Calu3 (cell line): ENCODE measurements around the gene GJD4. TPM values are rescaled to one million over a fixed set of nuclear protein-coding genes. Genes with fewer than 3 reads are reported as not detected.

Experiments
- BruUV-seq: library from RNA; stranded (reverse); fragments of 400-500 nt; replicated peaks from 2 replicates; lab custom pipeline; 2021; lab: Mats Ljungman, UMichigan
- CTCF ChIA-PET: fragments of 300-600 bp; sonication (Branson Sonifier 250); formaldehyde crosslinking; loops from one replicate; lab custom pipeline; 2022; ENCODE audit warnings: antibody characterized with exemption; lab: Charles Lee
- DNase-seq: peaks from one replicate; pipeline ENCODE4 v3.0.0; 2022
- H3K27ac Mint-ChIP-seq: one replicate; pipeline ENCODE4 v1.8.0; 2022; ENCODE audit warnings: mixed read lengths; ENCODE audit not compliant: unreplicated experiment
- H3K27me3 Mint-ChIP-seq: one replicate; pipeline ENCODE4 v1.8.0; 2022; ENCODE audit warnings: mixed read lengths; ENCODE audit not compliant: unreplicated experiment
- H3K36me3 Mint-ChIP-seq: one replicate; pipeline ENCODE4 v1.8.0; 2022; ENCODE audit warnings: mild to moderate bottlenecking, moderate library complexity, mixed read lengths; ENCODE audit not compliant: insufficient read depth, unreplicated experiment
- H3K4me1 Mint-ChIP-seq: one replicate; pipeline ENCODE4 v1.8.0; 2022; ENCODE audit warnings: mild to moderate bottlenecking, low read depth, mixed read lengths; ENCODE audit not compliant: unreplicated experiment
- H3K4me3 Mint-ChIP-seq: one replicate; pipeline ENCODE4 v1.8.0; 2022; ENCODE audit warnings: mild to moderate bottlenecking, low read depth, moderate library complexity, mixed read lengths; ENCODE audit not compliant: unreplicated experiment
- H3K9me3 Mint-ChIP-seq: one replicate; pipeline ENCODE4 v1.8.0; 2022; ENCODE audit warnings: low read depth, mixed read lengths; ENCODE audit not compliant: unreplicated experiment
- intact Hi-C: fragments of 100-400 bp; cut with micrococcal nuclease; formaldehyde crosslinking; loops from one replicate; pipeline ENCODE4 v1.10.0; 2022; ENCODE audit not compliant: unreplicated experiment
- total RNA-seq: library from RNA; stranded (reverse); gene quantifications from 2 replicates; pipeline ENCODE4 v1.2.3, GENCODE V29; 2022
- TF ChIP-seq, protein P1 (sequence below): fragments of 200-600 bp; IDR thresholded peaks from one replicate; pipeline ENCODE4 v1.8.0; 2022; ENCODE audit warnings: antibody characterized with exemption; ENCODE audit not compliant: unreplicated experiment

GJD4 gene
- total RNA-seq, 1 experiment from 2014 or later, result not detected

DNA sequence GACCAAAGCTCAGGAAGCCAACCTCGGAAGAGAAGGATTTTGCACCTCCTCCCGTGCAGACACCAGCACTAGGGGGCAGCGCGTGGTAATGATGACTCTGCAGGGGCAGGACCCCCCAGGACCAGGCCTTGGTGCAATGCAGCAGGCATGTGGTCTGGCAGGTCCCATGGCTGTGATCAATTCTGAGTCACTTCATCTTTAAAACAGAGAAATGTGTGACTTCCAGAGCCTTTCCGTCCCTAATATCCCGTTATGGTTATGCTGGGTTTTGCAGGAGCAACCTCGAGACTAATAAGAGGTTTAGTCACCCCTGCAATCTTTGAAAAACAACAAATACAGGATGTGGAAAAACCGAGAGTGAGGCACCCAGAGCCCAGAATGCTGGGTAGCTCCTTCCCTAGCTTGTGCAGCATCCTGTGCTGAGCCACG lies 30.2 kb upstream of the GJD4 start:
- intact Hi-C loops, result no loop called here
- no peaks in the 10 kb centered on the region for H3K36me3 Mint-ChIP-seq
- BruUV-seq, result no TSS peak
- no peaks in the 10 kb centered on the region for H3K4me1 Mint-ChIP-seq
- H3K27me3 Mint-ChIP-seq, result no peaks in the 10 kb centered on the region
- no peak overlapping the region for H3K27ac Mint-ChIP-seq
- DNase-seq, result no peak
- TF ChIP-seq, protein P1, sequence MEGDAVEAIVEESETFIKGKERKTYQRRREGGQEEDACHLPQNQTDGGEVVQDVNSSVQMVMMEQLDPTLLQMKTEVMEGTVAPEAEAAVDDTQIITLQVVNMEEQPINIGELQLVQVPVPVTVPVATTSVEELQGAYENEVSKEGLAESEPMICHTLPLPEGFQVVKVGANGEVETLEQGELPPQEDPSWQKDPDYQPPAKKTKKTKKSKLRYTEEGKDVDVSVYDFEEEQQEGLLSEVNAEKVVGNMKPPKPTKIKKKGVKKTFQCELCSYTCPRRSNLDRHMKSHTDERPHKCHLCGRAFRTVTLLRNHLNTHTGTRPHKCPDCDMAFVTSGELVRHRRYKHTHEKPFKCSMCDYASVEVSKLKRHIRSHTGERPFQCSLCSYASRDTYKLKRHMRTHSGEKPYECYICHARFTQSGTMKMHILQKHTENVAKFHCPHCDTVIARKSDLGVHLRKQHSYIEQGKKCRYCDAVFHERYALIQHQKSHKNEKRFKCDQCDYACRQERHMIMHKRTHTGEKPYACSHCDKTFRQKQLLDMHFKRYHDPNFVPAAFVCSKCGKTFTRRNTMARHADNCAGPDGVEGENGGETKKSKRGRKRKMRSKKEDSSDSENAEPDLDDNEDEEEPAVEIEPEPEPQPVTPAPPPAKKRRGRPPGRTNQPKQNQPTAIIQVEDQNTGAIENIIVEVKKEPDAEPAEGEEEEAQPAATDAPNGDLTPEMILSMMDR, result no peak
- CTCF ChIA-PET, result no interaction called here
- H3K4me3 Mint-ChIP-seq, result no peak overlapping the region
- H3K9me3 Mint-ChIP-seq, result no peaks in the 10 kb centered on the region

DNA sequence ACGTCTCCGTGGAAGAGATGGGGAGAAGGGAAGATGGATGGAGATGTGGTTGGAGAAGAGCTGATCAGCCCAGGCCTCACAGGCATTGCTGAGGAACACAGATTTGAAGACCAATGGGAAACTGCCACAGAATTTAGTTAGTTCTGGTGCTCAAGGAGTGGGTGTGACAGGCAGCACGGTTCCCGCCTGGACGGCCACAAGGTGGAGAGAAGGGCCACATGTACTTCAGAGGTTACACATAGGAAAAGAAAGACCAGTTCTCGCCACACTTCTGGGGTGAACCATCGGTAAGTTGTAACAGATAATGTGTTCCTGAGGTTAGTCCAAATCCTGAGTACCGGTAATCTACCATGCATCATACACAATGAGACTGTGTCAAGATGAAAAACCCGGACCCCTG lies 29.5 kb upstream of the GJD4 start:
- Mint-ChIP-seq H3K27me3 (no peaks in the 10 kb centered on the region), H3K4me3 (no peak overlapping the region), H3K9me3 (no peaks in the 10 kb centered on the region), H3K27ac (no peak overlapping the region), H3K36me3 (no peaks in the 10 kb centered on the region), H3K4me1 (no peaks in the 10 kb centered on the region)
- TF ChIP-seq, protein P1, result no peak
- intact Hi-C loops, result no loop called here
- CTCF ChIA-PET, result no interaction called here
- no peak for DNase-seq
- BruUV-seq, result no TSS peak

- H3K27me3 Mint-ChIP-seq, result no peaks in the 10 kb centered on the region
- intact Hi-C loops, result no loop called here
- TF ChIP-seq, protein P1, result no peak
- H3K4me1 Mint-ChIP-seq, result no peaks in the 10 kb centered on the region
- BruUV-seq, result no TSS peak
- no peaks in the 10 kb centered on the region for H3K36me3 Mint-ChIP-seq
- no peak overlapping the region for H3K4me3 Mint-ChIP-seq
- DNase-seq, result no peak
- H3K27ac Mint-ChIP-seq, result no peak overlapping the region
- CTCF ChIA-PET, result no interaction called here
- H3K9me3 Mint-ChIP-seq, result no peaks in the 10 kb centered on the region
These were observed 28.4 kb upstream of the GJD4 start for GRCh38 chr10:35576730-35577129.

GRCh38 chr10:35577926-35578617 lies 27.1 kb upstream of the GJD4 start:
- Mint-ChIP-seq H3K4me1 (no peaks in the 10 kb centered on the region), H3K9me3 (no peaks in the 10 kb centered on the region), H3K4me3 (no peak overlapping the region), H3K27ac (no peak overlapping the region), H3K36me3 (no peaks in the 10 kb centered on the region), H3K27me3 (no peaks in the 10 kb centered on the region)
- TF ChIP-seq, protein P1, result no peak
- no peak for DNase-seq
- CTCF ChIA-PET, result interaction anchor here (0.7 kb wide), 1 partner anchor 202 kb away, joined by 3 read pairs; no protein-coding TSS in a partner anchor
- intact Hi-C loops, result no loop called here
- no TSS peak for BruUV-seq
